AG20443 (cell line): ENCODE data around the gene EXOG.
"Not testable (repeated sequence)": the region's sequence is repeated elsewhere in the genome, so short reads cannot be mapped to it uniquely, and the experiment has no call there.

Experiments used
- DNase-seq: peaks from one replicate; pipeline ENCODE4 v3.0.0; 2012; ENCODE audit warnings: low spot score, mixed read lengths

Gene EXOG

DNA sequence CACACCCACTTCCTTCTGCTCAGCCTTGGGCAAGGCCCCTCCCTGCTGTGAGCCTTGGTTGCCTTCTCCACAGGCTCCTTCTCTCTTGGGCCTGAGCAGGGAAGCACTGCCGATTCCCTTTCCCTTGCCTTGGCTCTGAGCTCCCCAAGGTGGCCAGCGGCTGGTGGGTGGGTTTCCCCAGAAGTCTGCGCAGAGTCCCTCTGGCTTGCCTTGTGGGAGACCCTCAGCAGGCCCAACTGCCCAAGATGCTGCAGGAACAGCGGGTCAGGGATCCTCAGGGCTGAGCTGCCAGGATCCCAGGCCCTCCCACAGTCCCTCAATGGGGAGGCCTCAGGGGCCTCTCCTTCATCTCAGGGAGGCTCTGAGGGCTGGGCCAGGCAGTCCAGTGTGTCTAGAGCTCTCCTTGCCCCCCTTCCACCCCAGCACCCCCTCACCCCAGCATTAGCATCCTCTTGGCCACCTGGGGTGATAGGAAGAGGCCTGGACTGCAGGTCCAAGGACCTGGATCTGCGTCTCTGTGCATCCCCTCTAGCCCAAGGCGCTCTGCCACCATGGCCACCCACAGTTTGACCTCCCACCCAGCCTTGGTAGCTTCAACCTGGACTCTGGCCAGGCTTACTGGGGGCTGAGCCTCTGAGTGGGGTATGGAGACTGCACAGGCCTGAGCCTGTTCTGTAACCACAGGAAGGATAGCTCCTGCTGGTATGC, 68.6 kb downstream of the EXOG start:
- DNase-seq = no peak

DNA sequence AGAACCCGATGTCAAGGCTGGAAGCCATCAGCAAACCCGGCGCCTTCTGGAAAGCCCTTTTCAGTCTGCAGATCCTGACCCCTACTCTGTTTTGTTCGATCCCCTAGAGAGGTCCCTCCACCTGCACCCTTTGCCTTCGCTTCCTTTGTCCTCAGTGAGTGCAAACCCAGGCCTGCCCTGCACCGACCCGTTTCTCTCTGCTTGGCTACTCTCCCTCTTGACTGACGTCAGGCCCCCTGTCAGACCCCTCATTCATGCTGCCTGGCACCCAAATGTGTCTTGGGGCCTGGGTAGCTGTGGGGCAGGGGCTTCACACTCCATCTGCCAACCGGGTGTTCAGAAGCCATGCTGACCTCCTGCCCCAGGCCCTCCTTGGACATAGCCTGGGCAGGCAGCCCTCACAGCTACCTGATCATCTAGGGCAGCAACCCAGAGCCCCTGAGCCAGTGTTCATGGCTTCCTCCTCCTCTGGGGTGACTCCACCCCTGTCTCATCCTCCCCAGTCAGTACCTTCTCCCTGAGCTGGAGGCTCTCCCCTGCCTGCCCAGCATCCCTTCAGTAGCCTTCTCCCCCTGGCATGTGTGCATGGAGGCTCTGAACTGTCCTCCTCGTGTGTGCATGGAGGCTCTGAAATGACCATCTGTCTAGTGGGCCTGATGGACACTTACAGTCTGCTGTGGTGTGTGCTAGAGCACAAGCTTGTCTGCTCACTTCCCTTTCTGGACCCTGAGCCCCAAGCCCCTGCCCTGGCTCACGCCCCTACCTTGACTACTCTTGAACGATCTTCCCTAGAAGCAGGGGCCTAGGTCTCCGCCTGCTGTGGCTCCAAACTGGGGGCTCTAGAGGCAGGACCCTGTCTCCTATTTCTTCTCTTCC, 69.4 kb downstream of the EXOG start:
- DNase-seq = no peak

- DNase-seq = no peak
Observed at GRCh38 chr3:38566215-38566528, 70.0 kb downstream of the EXOG start.

GRCh38 chr3:38566794-38567193, 70.7 kb downstream of the EXOG start:
- not testable (repeated sequence) for DNase-seq

- DNase-seq = no peak
Observed at GRCh38 chr3:38567498-38567897, 71.4 kb downstream of the EXOG start.

DNA sequence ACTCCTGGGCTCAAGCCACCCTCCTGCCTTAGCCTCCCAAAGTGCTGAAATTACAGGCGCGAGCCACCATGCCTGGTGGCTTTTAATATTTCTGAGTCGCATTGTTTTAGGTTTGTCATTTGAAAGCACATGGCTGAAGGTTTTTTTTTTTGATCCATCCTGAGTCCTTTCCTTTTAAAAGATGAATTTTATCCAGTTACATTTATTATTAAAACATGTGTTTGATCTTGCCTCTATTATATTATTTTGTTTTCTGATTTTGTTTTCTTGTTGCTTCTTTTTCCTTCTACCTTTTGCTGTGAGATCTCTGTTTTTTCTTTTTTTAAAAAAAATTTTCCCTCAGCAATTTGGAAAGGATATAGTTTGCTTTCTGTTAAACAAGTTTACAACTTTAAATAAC, 77.0 kb downstream of the EXOG start:
- no peak for DNase-seq

DNA sequence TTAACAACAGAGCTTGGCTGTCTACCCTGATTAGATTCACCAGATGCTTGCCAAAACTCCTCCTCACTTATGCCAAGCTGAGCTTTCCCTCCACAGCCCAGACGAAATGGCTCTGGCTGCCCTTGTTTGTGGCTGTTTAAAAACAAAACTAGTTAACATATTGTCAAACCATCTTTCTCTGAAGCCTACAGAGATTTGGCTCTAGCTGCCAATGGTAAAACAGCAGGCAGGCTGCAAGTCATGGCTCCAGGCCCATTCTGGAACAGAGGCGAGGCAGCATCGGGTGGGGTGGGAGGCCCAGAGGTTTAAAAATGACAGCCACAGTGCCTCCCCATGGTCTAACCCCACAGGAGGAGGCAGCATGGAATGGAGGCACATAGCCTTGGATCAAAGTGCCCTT, 77.4 kb downstream of the EXOG start:
- no peak for DNase-seq

DNA sequence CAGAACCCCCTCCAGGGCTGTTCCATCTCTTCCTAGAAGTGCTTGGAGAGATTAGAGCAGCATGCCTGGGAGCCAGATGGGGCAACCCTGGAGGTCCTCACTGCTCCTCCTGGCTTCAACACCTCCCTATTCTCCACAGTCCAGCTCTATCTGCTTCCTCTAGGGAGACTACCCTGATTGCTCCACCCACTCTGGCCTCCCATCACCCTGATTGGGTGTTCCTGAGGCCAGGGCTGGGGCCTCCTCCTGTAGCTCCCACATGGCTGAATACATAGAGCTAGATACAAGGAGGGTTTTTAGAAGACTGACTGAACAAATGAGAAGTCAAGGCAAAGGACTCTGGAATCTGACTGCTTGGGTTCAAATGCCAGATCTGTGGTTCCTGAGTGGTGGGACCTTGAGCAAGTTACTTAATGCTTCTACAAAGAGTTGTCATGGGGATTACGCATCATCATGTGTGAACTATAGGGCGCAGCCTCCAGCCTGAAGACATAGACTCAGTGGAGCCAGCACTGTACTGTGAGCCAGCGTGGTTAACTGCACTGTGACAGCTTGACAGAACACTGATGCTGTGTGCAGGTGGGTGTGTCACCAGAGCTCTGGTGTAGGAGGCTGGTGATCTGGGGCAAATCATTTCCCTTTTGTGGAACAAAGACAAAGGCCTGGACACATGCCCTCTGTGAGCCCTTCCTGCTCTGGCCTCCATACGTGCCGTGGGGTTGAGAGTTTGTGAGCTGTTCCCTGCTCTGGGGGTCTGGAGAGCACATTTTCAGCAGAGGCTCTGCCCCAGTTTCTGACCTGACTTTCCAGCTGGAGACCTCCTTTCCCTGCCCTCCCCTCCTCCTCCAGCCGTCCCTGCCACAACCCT, 78.5 kb downstream of the EXOG start:
- DNase-seq = no peak

GRCh38 chr3:38575279-38575843, 79.2 kb downstream of the EXOG start:
- no peak for DNase-seq
